ENCODE results near the gene HOXA2. TPM values are rescaled to one million over a fixed set of nuclear protein-coding genes. Genes with fewer than 3 reads are reported as not detected.

HOXA2 gene
- total and polyA plus RNA-seq, 2 donors (not counting 1 experiment from before 2014, with no cell fraction given): 1.3 to 2.6 TPM

DNA sequence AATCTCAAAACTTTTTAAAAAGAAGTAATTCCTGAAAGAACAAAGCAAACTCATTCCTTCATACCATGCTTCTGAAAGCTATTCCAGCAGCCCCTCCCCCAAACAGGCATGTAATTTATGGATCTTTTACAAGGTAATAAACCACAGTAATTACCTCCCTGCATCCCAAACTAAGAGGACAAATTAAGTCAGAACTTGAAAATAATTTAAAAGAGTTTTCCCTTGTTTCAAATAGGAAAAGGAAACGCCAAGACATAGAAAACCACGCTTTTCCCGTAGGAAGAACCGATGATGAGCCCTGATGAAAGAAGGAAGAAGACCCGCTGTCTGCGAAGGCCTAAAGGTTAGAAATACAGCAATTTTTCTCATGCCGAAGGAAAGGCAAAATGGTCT is 19.2 kb upstream of the HOXA2 start:
- no peaks in the 10 kb centered on the region for H3K36me3 ChIP-seq (ENCODE audit: control insufficient read depth, insufficient read depth, low read length)
- no peaks in the 10 kb centered on the region for H4K20me1 ChIP-seq (ENCODE audit: control insufficient read depth, extremely low read depth, insufficient read depth, low read length)
- H3K4me1 ChIP-seq (ENCODE audit: control insufficient read depth, extremely low read depth, insufficient read depth, low read length): peaks cover 27% of the 10 kb centered on the region
- H3K27me3 ChIP-seq (ENCODE audit: control insufficient read depth, insufficient read depth, low read length): no peaks in the 10 kb centered on the region
- TF ChIP-seq, protein P1, sequence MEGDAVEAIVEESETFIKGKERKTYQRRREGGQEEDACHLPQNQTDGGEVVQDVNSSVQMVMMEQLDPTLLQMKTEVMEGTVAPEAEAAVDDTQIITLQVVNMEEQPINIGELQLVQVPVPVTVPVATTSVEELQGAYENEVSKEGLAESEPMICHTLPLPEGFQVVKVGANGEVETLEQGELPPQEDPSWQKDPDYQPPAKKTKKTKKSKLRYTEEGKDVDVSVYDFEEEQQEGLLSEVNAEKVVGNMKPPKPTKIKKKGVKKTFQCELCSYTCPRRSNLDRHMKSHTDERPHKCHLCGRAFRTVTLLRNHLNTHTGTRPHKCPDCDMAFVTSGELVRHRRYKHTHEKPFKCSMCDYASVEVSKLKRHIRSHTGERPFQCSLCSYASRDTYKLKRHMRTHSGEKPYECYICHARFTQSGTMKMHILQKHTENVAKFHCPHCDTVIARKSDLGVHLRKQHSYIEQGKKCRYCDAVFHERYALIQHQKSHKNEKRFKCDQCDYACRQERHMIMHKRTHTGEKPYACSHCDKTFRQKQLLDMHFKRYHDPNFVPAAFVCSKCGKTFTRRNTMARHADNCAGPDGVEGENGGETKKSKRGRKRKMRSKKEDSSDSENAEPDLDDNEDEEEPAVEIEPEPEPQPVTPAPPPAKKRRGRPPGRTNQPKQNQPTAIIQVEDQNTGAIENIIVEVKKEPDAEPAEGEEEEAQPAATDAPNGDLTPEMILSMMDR (conservative IDR thresholded peaks at IDR 0.05 in 1 of 2, IDR thresholded peaks at IDR 0.05 in 1 of 2; ENCODE audit: low read depth in 1 of 2, low read length in 2 of 2): no peak
- TF ChIP-seq EZH2 (IDR thresholded peaks at IDR 0.05; ENCODE audit: low read length, missing control alignments): no peak
- no peak overlapping the region for H3K9ac ChIP-seq (ENCODE audit: insufficient read depth, low read length)
- H3K4me3 ChIP-seq (replicated peaks in 1 of 4; ENCODE audit: control extremely low read depth in 1 of 4, insufficient read depth in 1 of 4, low read depth in 3 of 4, low read length in 4 of 4): peak overlapping the region; percentile 35 to 57 (median 41)
- H3K79me2 ChIP-seq (ENCODE audit: control insufficient read depth, insufficient read depth, low read length): peaks cover 41% of the 10 kb centered on the region
- H3K9me3 ChIP-seq (ENCODE audit: control insufficient read depth, insufficient read depth, low read depth, low read length): no peaks in the 10 kb centered on the region
- peak overlapping the region; percentile 74 for H3K27ac ChIP-seq (ENCODE audit: insufficient read depth, low read length)
- H3K4me2 ChIP-seq (ENCODE audit: extremely low read depth, insufficient read depth, low read length): peak overlapping the region; percentile 90
- peak in 1 of 2 donors; percentile 32 for DNase-seq (ENCODE audit: low read depth in 2 of 2)
- no peak overlapping the region for H2AFZ ChIP-seq (ENCODE audit: low read length)

GRCh38 chr7:27119412-27119911 is 17.0 kb upstream of the HOXA2 start:
- Histone ChIP-seq H3K9me3 (ENCODE audit: control insufficient read depth, insufficient read depth, low read depth, low read length) (no peaks in the 10 kb centered on the region), H3K79me2 (ENCODE audit: control insufficient read depth, insufficient read depth, low read length) (peaks cover 59% of the 10 kb centered on the region), H3K27me3 (ENCODE audit: control insufficient read depth, insufficient read depth, low read length) (no peaks in the 10 kb centered on the region), H3K4me2 (ENCODE audit: extremely low read depth, insufficient read depth, low read length) (no peak overlapping the region), H2AFZ (ENCODE audit: low read length) (no peak overlapping the region), H4K20me1 (ENCODE audit: control insufficient read depth, extremely low read depth, insufficient read depth, low read length) (no peaks in the 10 kb centered on the region), H3K4me1 (ENCODE audit: control insufficient read depth, extremely low read depth, insufficient read depth, low read length) (peaks cover 28% of the 10 kb centered on the region), H3K27ac (ENCODE audit: insufficient read depth, low read length) (no peak overlapping the region), H3K36me3 (ENCODE audit: control insufficient read depth, insufficient read depth, low read length) (no peaks in the 10 kb centered on the region), H3K9ac (ENCODE audit: insufficient read depth, low read length) (no peak overlapping the region), H3K4me3 (replicated peaks in 1 of 4; ENCODE audit: control extremely low read depth in 1 of 4, insufficient read depth in 1 of 4, low read depth in 3 of 4, low read length in 4 of 4) (peak overlapping the region in 1 of 4 experiments; percentile 92)
- peak in 1 of 2 donors; percentile 18 for DNase-seq (ENCODE audit: low read depth in 2 of 2)
- no peak for TF ChIP-seq EZH2 (IDR thresholded peaks at IDR 0.05; ENCODE audit: low read length, missing control alignments)
- TF ChIP-seq, protein P1 (conservative IDR thresholded peaks at IDR 0.05 in 1 of 2, IDR thresholded peaks at IDR 0.05 in 1 of 2; ENCODE audit: low read depth in 1 of 2, low read length in 2 of 2): no peak

DNA sequence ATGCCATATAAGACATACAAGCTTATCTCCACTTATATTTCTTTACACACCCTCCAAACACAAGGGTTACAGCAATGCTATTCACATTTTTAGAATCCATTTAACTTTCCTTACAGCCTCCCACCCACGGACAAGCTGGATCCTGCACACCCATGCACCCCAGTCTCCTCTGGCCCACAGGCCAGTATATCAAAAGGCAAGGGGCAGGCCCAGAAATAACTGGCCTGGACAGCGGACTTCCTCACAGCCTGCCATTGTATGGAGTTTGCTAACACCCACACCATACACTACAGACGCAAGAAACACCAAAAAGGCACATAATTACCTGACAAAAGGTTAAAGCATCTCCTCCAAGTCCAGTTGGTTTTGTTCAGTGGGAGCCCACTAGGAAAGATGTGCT is 16.1 kb upstream of the HOXA2 start:
- H3K9me3 ChIP-seq (ENCODE audit: control insufficient read depth, insufficient read depth, low read depth, low read length): no peaks in the 10 kb centered on the region
- H3K79me2 ChIP-seq (ENCODE audit: control insufficient read depth, insufficient read depth, low read length): peaks cover 65% of the 10 kb centered on the region
- peaks cover 27% of the 10 kb centered on the region for H3K4me1 ChIP-seq (ENCODE audit: control insufficient read depth, extremely low read depth, insufficient read depth, low read length)
- H3K27me3 ChIP-seq (ENCODE audit: control insufficient read depth, insufficient read depth, low read length): no peaks in the 10 kb centered on the region
- TF ChIP-seq, protein P1 (conservative IDR thresholded peaks at IDR 0.05 in 1 of 2, IDR thresholded peaks at IDR 0.05 in 1 of 2; ENCODE audit: low read depth in 1 of 2, low read length in 2 of 2): no peak
- TF ChIP-seq EZH2 (IDR thresholded peaks at IDR 0.05; ENCODE audit: low read length, missing control alignments): no peak
- peak overlapping the region; percentile 88 for H3K27ac ChIP-seq (ENCODE audit: insufficient read depth, low read length)
- no peak overlapping the region for H3K9ac ChIP-seq (ENCODE audit: insufficient read depth, low read length)
- DNase-seq (ENCODE audit: low read depth in 2 of 2): no peak
- no peak overlapping the region for H2AFZ ChIP-seq (ENCODE audit: low read length)
- H4K20me1 ChIP-seq (ENCODE audit: control insufficient read depth, extremely low read depth, insufficient read depth, low read length): no peaks in the 10 kb centered on the region
- peak overlapping the region; percentile 98 for H3K4me2 ChIP-seq (ENCODE audit: extremely low read depth, insufficient read depth, low read length)
- H3K4me3 ChIP-seq (replicated peaks in 1 of 4; ENCODE audit: control extremely low read depth in 1 of 4, insufficient read depth in 1 of 4, low read depth in 3 of 4, low read length in 4 of 4): peak overlapping the region; percentile 52 to 92 (median 68)
- H3K36me3 ChIP-seq (ENCODE audit: control insufficient read depth, insufficient read depth, low read length): no peaks in the 10 kb centered on the region
